Measurements from ENCODE around the gene DLK2.

- no peak for TF ChIP-seq EZH2 (IDR thresholded peaks at IDR 0.05; ENCODE audit: insufficient read depth, poor library complexity, severe bottlenecking)
- TF ChIP-seq EZH2phosphoT487 (IDR thresholded peaks at IDR 0.05; ENCODE audit: insufficient read depth, low read depth), result no peak
Measured at GRCh38 chr6:43477235-43478007, 22.1 kb upstream of the DLK2 start, which contains the start of gene TJAP1.
